Measurements from ENCODE around the gene CTRL. TPM values are rescaled to one million over a fixed set of nuclear protein-coding genes. Genes with fewer than 3 reads are reported as not detected.

Gene CTRL
- total and polyA plus RNA-seq, 3 donors from 2014 or later, result 0.36 to 1.7 (median 0.62) TPM

DNA sequence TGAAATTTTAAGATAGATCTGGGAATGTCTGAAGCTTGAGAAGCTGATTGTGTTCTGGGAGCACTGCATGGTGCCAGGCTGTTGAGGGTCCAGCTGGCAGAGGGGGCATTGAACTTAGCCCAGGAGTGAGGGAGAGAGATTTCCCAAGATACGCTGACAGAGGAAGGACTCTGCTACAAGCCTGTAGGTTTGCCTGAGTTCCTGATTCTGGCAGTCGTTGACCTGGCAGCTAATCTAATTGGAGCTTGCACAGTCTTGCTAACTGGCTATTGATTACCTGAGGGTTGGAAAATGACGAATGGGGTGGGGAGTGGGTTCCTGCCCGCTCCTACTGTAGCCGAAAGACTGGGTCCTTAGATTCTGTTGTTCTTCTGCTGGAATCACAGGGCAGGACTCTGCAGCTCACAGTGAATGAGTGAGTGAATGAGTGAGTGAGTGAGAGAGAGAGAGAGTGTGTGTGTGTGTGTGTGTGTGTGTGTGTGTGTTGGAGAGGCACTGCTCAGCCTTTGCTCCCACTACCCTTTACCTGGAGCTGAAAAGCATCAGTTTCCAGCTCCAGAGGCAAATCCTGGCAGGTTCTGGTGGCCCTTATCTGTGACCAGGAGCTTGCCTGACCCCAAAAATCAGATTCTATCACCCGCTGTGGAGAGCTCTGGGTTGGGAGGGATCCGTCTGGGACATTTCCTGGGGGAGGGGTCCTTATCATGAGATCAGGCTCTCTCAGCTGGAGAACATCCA lies 16.7 kb downstream of the CTRL start:
- intact Hi-C loops (cut with DNase I; ENCODE audit: low total_unique reads), result loop anchor here (10.0 kb wide), 1 partner anchor 130 kb away; no protein-coding TSS in a partner anchor
- 72 to 83% methylated on average over 7 of the region's 7 CpGs for WGBS, 2 donors
- TF ChIP-seq, protein P1, sequence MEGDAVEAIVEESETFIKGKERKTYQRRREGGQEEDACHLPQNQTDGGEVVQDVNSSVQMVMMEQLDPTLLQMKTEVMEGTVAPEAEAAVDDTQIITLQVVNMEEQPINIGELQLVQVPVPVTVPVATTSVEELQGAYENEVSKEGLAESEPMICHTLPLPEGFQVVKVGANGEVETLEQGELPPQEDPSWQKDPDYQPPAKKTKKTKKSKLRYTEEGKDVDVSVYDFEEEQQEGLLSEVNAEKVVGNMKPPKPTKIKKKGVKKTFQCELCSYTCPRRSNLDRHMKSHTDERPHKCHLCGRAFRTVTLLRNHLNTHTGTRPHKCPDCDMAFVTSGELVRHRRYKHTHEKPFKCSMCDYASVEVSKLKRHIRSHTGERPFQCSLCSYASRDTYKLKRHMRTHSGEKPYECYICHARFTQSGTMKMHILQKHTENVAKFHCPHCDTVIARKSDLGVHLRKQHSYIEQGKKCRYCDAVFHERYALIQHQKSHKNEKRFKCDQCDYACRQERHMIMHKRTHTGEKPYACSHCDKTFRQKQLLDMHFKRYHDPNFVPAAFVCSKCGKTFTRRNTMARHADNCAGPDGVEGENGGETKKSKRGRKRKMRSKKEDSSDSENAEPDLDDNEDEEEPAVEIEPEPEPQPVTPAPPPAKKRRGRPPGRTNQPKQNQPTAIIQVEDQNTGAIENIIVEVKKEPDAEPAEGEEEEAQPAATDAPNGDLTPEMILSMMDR (IDR thresholded peaks at IDR 0.05), result no peak
- no peak for TF ChIP-seq POLR2A (IDR thresholded peaks at IDR 0.05)
- no peaks in the 10 kb centered on the region for H3K36me3 ChIP-seq (ENCODE audit: low read depth, missing control alignments)
- DNase-seq, result no peak
- H3K27me3 ChIP-seq, result no peaks in the 10 kb centered on the region
- no peak overlapping the region for H3K27ac ChIP-seq
- peaks cover 13% of the 10 kb centered on the region for H3K4me1 ChIP-seq
- no peaks in the 10 kb centered on the region for H3K9me3 ChIP-seq
- no peak overlapping the region for H3K4me3 ChIP-seq

DNA sequence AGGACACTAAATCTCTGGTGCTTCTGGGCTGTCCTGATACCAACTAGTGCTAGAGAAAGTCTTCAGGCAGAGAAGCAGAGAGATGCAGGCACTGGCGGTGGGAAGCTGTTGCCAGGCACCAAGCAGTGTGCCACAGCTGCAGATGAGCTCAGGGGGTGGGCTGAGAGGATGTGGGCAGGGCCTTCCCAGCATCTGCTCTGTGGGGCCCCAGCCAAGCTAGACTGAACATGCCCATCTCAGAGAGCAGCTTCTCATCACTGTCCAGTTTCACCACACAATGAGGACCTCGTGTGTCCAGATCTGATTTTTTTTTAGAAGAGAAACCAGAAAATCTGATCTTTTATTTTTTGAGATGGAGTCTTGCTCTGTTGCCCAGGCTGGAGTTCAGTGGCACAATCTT lies 21.5 kb downstream of the CTRL start:
- no peak for DNase-seq
- intact Hi-C loops (cut with DNase I; ENCODE audit: low total_unique reads), result loop anchor here (10.0 kb wide), 1 partner anchor 135 kb away; no protein-coding TSS in a partner anchor
- H3K27ac ChIP-seq, result no peak overlapping the region

DNA sequence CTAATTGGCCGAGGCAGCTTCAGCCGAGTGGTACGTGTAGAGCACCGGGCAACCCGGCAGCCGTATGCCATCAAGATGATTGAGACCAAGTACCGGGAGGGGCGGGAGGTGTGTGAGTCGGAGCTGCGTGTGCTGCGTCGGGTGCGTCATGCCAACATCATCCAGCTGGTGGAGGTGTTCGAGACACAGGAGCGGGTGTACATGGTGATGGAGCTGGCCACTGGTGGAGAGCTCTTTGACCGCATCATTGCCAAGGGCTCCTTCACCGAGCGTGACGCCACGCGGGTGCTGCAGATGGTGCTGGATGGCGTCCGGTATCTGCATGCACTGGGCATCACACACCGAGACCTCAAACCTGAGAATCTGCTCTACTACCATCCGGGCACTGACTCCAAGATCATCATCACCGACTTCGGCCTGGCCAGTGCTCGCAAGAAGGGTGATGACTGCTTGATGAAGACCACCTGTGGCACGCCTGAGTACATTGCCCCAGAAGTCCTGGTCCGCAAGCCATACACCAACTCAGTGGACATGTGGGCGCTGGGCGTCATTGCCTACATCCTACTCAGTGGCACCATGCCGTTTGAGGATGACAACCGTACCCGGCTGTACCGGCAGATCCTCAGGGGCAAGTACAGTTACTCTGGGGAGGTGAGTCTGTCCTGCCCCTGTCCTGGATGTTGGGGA lies 22.5 kb downstream of the CTRL start:
- H3K9me3 ChIP-seq, result no peaks in the 10 kb centered on the region
- no peak overlapping the region for H3K4me3 ChIP-seq
- H3K4me1 ChIP-seq, result no peaks in the 10 kb centered on the region
- 93 to 98% methylated on average over 27 to 36 of the region's 36 CpGs for WGBS, 2 donors
- DNase-seq, result no peak
- intact Hi-C loops (cut with DNase I; ENCODE audit: low total_unique reads), result no loop called here
- H3K27ac ChIP-seq, result no peak overlapping the region
- TF ChIP-seq, protein P1 (IDR thresholded peaks at IDR 0.05), result no peak
- no peaks in the 10 kb centered on the region for H3K36me3 ChIP-seq (ENCODE audit: low read depth, missing control alignments)
- no peaks in the 10 kb centered on the region for H3K27me3 ChIP-seq

More for the DNA sequence above, 21.5 kb downstream of the CTRL start:
- no peak for TF ChIP-seq POLR2A (IDR thresholded peaks at IDR 0.05)
- TF ChIP-seq, protein P1 (IDR thresholded peaks at IDR 0.05), result no peak
- Histone ChIP-seq H3K9me3 (no peaks in the 10 kb centered on the region), H3K36me3 (ENCODE audit: low read depth, missing control alignments) (no peaks in the 10 kb centered on the region), H3K4me3 (no peak overlapping the region), H3K4me1 (no peaks in the 10 kb centered on the region), H3K27me3 (no peaks in the 10 kb centered on the region)
- 71 to 75% methylated on average over 2 of the region's 2 CpGs for WGBS, 2 donors

DNA sequence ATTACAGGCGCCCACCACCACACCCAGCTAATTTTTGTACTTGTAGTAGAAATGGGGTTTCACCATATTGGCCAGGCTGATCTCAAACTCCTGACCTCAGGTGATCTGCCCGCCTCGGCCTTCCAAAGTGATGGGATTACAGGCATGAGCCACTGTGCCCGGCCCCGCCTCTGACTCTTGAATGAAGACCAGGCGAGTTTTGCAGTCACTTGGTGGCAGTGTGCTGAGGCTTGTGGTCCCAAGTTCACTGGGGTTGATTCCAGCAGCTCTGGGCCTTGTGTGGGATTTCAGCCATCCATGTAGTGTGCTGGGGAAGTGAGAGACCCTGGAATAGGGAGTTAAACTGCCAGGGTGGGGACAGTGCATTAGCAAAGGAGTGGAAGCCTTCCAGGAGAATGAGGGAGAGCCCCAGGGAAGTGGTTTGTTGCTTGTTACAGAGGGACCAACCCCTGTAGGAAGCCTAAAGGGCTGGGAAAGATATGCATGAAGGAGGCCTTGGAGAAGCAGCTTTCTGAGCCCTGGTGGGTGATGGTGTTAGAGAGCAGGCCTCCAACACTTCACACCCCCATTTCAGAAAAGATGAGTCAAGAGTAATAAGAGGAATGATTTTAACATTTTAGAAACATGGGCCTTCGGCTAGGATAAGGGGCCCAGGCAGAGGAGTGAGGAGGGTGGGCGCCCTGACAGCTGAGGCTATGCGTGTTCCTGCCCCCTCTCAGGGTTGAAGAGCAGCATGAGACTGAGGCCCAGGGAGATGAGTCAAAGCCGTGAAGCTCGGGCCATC lies 24.1 kb downstream of the CTRL start:
- 84 to 95% methylated on average over 11 of the region's 11 CpGs for WGBS, 2 donors
- TF ChIP-seq, protein P1 (IDR thresholded peaks at IDR 0.05), result no peak
- TF ChIP-seq POLR2A (IDR thresholded peaks at IDR 0.05), result no peak
- Histone ChIP-seq H3K9me3 (no peaks in the 10 kb centered on the region), H3K4me1 (no peaks in the 10 kb centered on the region), H3K36me3 (ENCODE audit: low read depth, missing control alignments) (no peaks in the 10 kb centered on the region), H3K27me3 (no peaks in the 10 kb centered on the region), H3K4me3 (no peak overlapping the region), H3K27ac (no peak overlapping the region)
- intact Hi-C loops (cut with DNase I; ENCODE audit: low total_unique reads), result no loop called here
- no peak for DNase-seq

Data from testis (tissue), 3 donors.